Measurements from ENCODE around the gene FOXC2.

FOXC2 gene

DNA sequence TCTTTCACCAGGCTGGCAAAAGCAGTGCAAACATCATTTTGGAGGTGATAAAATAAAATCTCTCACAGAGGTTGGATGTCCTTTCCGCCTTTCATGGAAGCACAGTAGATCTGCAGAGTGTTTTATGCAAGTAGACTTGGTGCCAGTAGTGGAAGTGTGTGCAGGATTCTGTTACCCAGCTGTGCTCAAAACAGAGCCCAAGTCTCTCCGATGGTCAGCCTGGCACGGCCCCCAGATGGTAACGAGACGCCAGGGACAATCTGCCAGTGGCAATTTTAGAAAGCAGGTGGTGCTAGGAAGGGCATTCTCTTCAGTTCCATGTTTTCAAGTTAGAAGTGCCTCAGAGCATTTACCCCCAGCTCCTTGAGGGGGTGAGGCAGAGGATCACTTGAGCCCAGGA, 10.1 kb upstream of the FOXC2 start:
- DNase-seq (no peak), ATAC-seq (replicated peaks) (no peak)
- peaks cover 7 to 20% of the 10 kb centered on the region in 2 donors for H3K4me1 Mint-ChIP-seq
- peak overlapping the region in 1 of 2 donors; percentile 10 for H3K4me3 Mint-ChIP-seq
- H3K27me3 Mint-ChIP-seq, result peaks cover 14 to 26% of the 10 kb centered on the region in 2 donors
- no peaks in the 10 kb centered on the region for H3K9me3 Mint-ChIP-seq
- peaks cover 15 to 20% of the 10 kb centered on the region in 2 donors for H3K36me3 Mint-ChIP-seq
- no peak overlapping the region for H3K27ac Mint-ChIP-seq

DNA sequence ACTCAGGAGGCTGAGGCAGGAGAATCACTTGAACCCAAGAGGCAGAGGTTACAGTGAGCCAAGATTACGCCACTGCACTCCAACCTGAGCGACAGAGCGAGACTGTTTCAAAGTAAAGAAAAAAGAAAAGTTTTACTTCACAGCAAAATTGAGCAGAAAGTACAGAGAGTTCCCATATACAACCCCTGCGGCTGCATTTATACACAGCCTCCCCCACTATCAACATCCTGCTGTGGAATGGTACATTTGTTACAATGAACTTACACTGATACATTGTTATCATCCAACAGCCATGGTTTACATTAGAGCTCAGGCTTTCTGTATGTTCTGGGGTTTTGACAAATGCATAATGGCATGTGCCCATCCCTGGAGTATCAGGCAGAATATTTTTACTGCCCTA, 9.0 kb upstream of the FOXC2 start:
- H3K4me3 Mint-ChIP-seq, result no peak overlapping the region
- ATAC-seq (replicated peaks) (no peak), DNase-seq (no peak)
- H3K36me3 Mint-ChIP-seq, result peaks cover 13 to 15% of the 10 kb centered on the region in 2 donors
- peaks cover 22 to 34% of the 10 kb centered on the region in 2 donors for H3K27me3 Mint-ChIP-seq
- H3K27ac Mint-ChIP-seq, result no peak overlapping the region
- no peaks in the 10 kb centered on the region for H3K9me3 Mint-ChIP-seq
- peaks cover 7 to 20% of the 10 kb centered on the region in 2 donors for H3K4me1 Mint-ChIP-seq

GRCh38 chr16:86558355-86559193, 8.1 kb upstream of the FOXC2 start:
- H3K9me3 Mint-ChIP-seq, result no peaks in the 10 kb centered on the region
- H3K4me1 Mint-ChIP-seq, result peaks cover 8 to 25% of the 10 kb centered on the region in 2 donors
- ATAC-seq (replicated peaks) (no peak), DNase-seq (no peak)
- H3K4me3 Mint-ChIP-seq, result no peak overlapping the region
- no peak overlapping the region for H3K27ac Mint-ChIP-seq
- H3K36me3 Mint-ChIP-seq, result peaks cover 11 to 13% of the 10 kb centered on the region in 2 donors
- H3K27me3 Mint-ChIP-seq, result peaks cover 32 to 37% of the 10 kb centered on the region in 2 donors

GRCh38 chr16:86559802-86560305, 6.8 kb upstream of the FOXC2 start:
- no peak overlapping the region for H3K4me3 Mint-ChIP-seq
- peaks cover 4 to 6% of the 10 kb centered on the region in 2 donors for H3K36me3 Mint-ChIP-seq
- peaks cover 44 to 50% of the 10 kb centered on the region in 2 donors for H3K27me3 Mint-ChIP-seq
- H3K4me1 Mint-ChIP-seq, result peaks cover 9 to 23% of the 10 kb centered on the region in 2 donors
- ATAC-seq (replicated peaks), result no peak
- no peak overlapping the region for H3K27ac Mint-ChIP-seq
- H3K9me3 Mint-ChIP-seq, result no peaks in the 10 kb centered on the region
- no peak for DNase-seq

DNA sequence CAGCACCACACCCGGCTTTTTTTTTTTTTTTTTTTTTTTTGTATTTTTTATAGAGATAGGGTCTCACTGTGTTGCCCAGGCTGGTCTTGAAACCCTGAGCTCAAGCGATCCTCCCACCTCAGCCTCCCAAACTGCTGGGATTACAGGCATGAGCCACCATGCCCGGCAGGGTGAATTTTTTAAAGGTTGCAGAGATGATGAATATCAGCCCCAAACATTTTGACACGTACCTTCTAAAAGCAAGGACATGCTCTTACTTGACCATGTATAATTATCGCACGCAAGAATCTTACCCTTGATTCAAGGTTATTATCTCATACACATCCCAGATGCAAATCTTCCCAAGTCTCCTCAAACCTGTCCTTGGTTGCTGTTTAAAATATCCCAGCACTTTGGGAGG, 4.3 kb upstream of the FOXC2 start:
- Mint-ChIP-seq H3K4me1 (peaks cover 12 to 22% of the 10 kb centered on the region in 2 donors), H3K9me3 (no peaks in the 10 kb centered on the region), H3K4me3 (no peak overlapping the region), H3K27me3 (peaks cover 57 to 64% of the 10 kb centered on the region in 2 donors), H3K27ac (no peak overlapping the region), H3K36me3 (no peaks in the 10 kb centered on the region)
- ATAC-seq (replicated peaks) (no peak), DNase-seq (no peak)

- Mint-ChIP-seq H3K4me1 (peaks cover 14 to 29% of the 10 kb centered on the region in 2 donors), H3K27me3 (peaks cover 58 to 64% of the 10 kb centered on the region in 2 donors), H3K4me3 (peak overlapping the region; percentile 52 to 56), H3K27ac (peak overlapping the region; percentile 15), H3K9me3 (no peaks in the 10 kb centered on the region), H3K36me3 (no peaks in the 10 kb centered on the region)
- peak; percentile 73 to 83 for ATAC-seq (replicated peaks)
- DNase-seq, result peak; percentile 76
Observed at GRCh38 chr16:86563469-86564345, 2.9 kb upstream of the FOXC2 start.

DNA sequence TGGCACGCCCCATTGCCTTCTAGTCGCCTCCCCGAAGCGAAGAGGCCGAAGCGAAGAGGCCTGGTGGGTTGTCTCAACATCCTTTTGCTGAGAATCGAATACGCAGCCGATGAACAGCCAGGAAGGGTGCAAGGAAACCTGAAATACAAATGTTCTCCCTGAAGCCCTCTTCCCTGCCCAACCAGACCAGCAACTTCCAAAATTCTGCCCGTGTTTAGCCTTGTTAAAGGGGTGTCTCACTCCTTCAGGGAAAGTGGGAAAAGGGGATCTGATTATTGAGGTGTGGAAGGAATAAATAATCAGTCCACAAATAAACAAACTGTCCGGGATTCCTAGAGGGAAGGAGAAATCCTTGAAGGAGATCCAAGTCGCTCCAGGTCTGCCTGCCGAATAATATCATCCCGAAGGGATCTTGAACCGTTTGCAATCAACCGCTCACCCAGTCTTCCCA, 1.4 kb upstream of the FOXC2 start:
- Mint-ChIP-seq H3K4me3 (peak overlapping the region in 1 of 2 donors; percentile 13), H3K27ac (peak overlapping the region; percentile 82), H3K36me3 (no peaks in the 10 kb centered on the region), H3K9me3 (no peaks in the 10 kb centered on the region), H3K27me3 (peaks cover 53 to 55% of the 10 kb centered on the region in 2 donors), H3K4me1 (peaks cover 14 to 32% of the 10 kb centered on the region in 2 donors)
- no peak for DNase-seq
- ATAC-seq (replicated peaks), result no peak

DNA sequence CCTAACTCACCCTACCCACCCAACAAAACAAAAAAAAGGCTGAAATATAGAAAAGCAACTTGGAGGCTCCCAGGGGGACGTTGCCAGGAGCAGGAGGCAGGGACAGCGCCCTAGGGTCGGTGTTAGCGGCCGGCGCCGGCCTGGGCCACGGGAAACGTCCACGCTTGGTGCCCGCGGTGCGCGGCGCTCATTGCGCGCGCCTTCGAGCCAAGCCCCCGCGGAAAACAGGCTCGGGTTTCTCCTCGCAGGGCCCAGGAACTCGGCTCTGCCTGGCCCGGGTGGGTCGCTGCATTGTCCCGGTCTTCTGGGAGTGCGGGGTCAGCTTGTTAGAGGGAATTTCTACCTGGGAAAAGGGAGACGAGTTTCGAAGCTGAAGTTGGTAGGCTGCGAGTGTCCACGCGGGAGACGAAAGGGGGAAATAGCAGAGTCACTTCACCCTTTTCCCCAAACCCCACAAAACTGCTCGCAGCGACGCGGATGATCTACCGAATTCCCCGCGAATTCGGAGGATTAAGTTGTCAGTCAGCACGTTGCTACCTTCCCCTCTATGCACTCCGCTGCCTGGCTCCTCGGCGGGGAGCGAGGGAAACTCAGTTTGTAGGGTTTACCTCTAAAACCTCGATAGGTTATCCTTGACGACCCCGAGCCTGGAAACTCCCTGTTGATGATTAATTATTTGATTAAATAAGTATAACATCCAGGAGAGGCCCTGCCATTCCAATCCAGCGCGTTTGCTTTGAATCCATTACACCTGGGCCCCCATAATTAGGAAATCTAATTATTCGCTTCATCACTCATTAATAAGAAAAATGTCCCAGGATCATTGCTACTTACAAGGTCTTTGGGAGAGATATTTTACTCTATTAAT, 751 bp upstream of the FOXC2 start:
- Mint-ChIP-seq H3K27me3 (peaks cover 55 to 58% of the 10 kb centered on the region in 2 donors), H3K4me3 (peak overlapping the region in 1 of 2 donors; percentile 13), H3K4me1 (peaks cover 14 to 32% of the 10 kb centered on the region in 2 donors), H3K27ac (peak overlapping the region; percentile 82), H3K36me3 (no peaks in the 10 kb centered on the region), H3K9me3 (no peaks in the 10 kb centered on the region)
- ATAC-seq (replicated peaks) (no peak), DNase-seq (no peak)

GRCh38 chr16:86566966-86567700, 504 bp downstream of the FOXC2 start:
- Mint-ChIP-seq H3K4me3 (peak overlapping the region; percentile 59 to 61), H3K36me3 (no peaks in the 10 kb centered on the region), H3K27me3 (peaks cover 64% of the 10 kb centered on the region in 2 donors), H3K4me1 (peaks cover 14 to 38% of the 10 kb centered on the region in 2 donors), H3K9me3 (no peaks in the 10 kb centered on the region), H3K27ac (peak overlapping the region; percentile 87)
- ATAC-seq (replicated peaks), result no peak
- no peak for DNase-seq

- H3K36me3 Mint-ChIP-seq, result no peaks in the 10 kb centered on the region
- H3K27me3 Mint-ChIP-seq, result peaks cover 65 to 67% of the 10 kb centered on the region in 2 donors
- H3K4me1 Mint-ChIP-seq, result peaks cover 14 to 38% of the 10 kb centered on the region in 2 donors
- H3K27ac Mint-ChIP-seq, result peak overlapping the region; percentile 87
- ATAC-seq (replicated peaks) (no peak), DNase-seq (no peak)
- H3K4me3 Mint-ChIP-seq, result peak overlapping the region; percentile 59 to 61
- H3K9me3 Mint-ChIP-seq, result no peaks in the 10 kb centered on the region
Observed at GRCh38 chr16:86567701-86568581, 1.3 kb downstream of the FOXC2 start.

GRCh38 chr16:86568677-86569623, 2.3 kb downstream of the FOXC2 start:
- DNase-seq, result no peak
- Mint-ChIP-seq H3K27ac (peak overlapping the region; percentile 92), H3K4me1 (peaks cover 11 to 29% of the 10 kb centered on the region in 2 donors), H3K27me3 (peaks cover 63 to 71% of the 10 kb centered on the region in 2 donors), H3K9me3 (no peaks in the 10 kb centered on the region), H3K36me3 (no peaks in the 10 kb centered on the region), H3K4me3 (peak overlapping the region; percentile 41 to 62)
- no peak for ATAC-seq (replicated peaks)

Measured in stimulated activated naive B cell treated with anti-CD40 and anti-IgM and Interleukin-4, amounts not matched to agents 10 μg/mL and 1 μg/mL and 100 μg/mL, for 72 hours (primary cell).